ENCODE measurements around the gene BEST1. TPM values are rescaled to one million over a fixed set of nuclear protein-coding genes. Genes with fewer than 3 reads are reported as not detected.

Gene BEST1
- total RNA-seq, 2 donors from 2014 or later: 0.58 to 0.77 TPM

DNA sequence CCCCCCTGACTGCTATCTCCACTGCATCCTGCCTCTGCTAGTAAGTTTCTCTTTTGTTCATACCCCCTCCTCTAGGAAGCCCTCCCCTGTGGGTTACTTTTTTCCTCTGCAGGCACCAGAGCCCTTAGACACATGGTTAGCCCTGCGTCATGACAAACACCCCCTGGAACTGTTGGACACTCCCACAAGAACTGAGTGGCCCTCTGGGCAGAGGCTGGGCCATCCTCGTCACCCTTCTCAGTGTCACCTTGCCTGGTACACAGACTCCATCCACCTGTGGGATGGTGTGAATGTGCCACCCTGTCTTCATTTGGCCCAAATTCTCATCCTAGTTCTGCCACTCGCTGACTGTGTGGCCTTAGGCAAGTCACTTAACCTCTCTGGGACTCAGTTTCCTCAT lies 28.7 kb upstream of the BEST1 start:
- Histone ChIP-seq H3K9ac (ENCODE audit: low read depth in 2 of 2, low read length in 2 of 2) (no peak overlapping the region), H3K27me3 (peaks cover 22% of the 10 kb centered on the region), H3K9me3 (no peaks in the 10 kb centered on the region), H3K4me1 (no peaks in the 10 kb centered on the region), H3K27ac (no peak overlapping the region), H3K36me3 (no peaks in the 10 kb centered on the region), H3K4me3 (no peak overlapping the region)
- intact Hi-C loops (cut with DNase I): no loop called here
- no peak for DNase-seq
- TF ChIP-seq, protein P1, sequence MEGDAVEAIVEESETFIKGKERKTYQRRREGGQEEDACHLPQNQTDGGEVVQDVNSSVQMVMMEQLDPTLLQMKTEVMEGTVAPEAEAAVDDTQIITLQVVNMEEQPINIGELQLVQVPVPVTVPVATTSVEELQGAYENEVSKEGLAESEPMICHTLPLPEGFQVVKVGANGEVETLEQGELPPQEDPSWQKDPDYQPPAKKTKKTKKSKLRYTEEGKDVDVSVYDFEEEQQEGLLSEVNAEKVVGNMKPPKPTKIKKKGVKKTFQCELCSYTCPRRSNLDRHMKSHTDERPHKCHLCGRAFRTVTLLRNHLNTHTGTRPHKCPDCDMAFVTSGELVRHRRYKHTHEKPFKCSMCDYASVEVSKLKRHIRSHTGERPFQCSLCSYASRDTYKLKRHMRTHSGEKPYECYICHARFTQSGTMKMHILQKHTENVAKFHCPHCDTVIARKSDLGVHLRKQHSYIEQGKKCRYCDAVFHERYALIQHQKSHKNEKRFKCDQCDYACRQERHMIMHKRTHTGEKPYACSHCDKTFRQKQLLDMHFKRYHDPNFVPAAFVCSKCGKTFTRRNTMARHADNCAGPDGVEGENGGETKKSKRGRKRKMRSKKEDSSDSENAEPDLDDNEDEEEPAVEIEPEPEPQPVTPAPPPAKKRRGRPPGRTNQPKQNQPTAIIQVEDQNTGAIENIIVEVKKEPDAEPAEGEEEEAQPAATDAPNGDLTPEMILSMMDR (IDR thresholded peaks at IDR 0.05): no peak

DNA sequence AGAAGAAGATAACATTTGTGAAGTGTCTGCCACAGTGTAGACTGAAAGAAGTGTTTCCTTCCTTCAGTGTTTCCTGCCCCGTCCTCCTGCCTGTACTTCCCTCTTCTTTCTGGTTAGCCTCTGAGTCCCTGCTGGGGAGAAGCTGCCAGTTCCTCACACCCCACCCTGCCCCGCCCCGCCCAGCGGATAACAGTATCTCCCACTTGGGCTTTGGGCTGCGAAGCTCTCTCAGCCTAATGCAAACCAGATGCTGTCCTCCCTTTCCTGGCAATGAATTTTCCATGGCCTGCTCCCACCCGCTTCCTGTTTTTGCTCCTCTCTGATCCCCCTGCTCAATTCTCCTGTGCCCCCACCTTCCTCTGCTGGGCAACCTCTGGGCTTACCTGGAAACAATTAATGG lies 27.6 kb upstream of the BEST1 start:
- Histone ChIP-seq H3K27me3 (peaks cover 16% of the 10 kb centered on the region), H3K36me3 (no peaks in the 10 kb centered on the region), H3K27ac (peak overlapping the region; percentile 64), H3K4me1 (no peaks in the 10 kb centered on the region), H3K9me3 (no peaks in the 10 kb centered on the region), H3K4me3 (no peak overlapping the region), H3K9ac (ENCODE audit: low read depth in 2 of 2, low read length in 2 of 2) (no peak overlapping the region)
- TF ChIP-seq, protein P1 (IDR thresholded peaks at IDR 0.05): no peak
- intact Hi-C loops (cut with DNase I): no loop called here
- DNase-seq: peak; percentile 69

DNA sequence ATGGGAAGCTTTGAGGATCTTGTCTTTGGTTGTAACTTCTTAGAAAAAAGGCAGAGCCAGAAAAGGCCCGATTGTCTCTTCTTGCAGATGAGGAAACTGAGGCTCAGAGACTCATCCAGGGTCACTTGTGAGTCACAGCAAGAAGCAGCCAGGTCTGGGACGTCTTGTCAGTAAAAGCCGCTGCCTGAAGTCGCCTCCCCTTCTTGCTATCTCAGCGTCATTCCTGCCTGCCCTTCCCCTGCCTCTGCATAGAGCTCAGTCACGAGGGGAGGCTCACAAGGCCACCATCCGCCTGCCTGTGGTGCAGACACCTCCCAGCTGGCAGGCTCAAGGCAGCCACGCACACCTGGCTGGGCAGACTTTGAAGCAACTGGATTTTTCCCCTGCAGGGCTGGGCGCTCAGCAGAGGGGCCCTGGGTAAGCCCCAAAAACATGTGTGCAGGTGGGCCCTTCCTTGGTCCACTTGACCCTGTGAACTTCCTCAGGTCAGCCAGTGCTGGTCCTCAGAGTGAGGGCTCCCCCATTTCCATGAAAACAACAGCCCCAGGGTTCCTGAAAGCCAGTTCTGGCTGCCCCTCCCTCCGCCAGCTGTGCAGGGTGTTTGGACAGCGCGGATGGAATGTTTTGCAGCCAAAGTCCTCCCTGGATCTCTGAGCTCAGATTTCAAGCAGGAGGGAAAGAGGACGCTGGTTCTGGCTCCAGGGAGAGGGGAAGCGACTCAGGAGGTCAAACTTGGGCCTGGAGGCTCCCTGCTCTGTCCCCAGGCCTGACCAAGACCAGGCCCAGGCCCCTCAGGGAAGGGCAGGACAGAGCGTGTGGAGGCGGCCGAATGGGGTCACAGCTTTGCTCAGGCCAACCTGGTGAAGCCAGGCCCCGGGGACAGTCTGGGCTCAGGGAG lies 26.7 kb upstream of the BEST1 start:
- H3K27ac ChIP-seq: peak overlapping the region; percentile 64
- intact Hi-C loops (cut with DNase I): no loop called here
- TF ChIP-seq, protein P1 (IDR thresholded peaks at IDR 0.05): no peak
- H3K27me3 ChIP-seq: peaks cover 8% of the 10 kb centered on the region
- peak; percentile 61 for DNase-seq
- no peaks in the 10 kb centered on the region for H3K36me3 ChIP-seq
- H3K4me1 ChIP-seq: no peaks in the 10 kb centered on the region
- no peak overlapping the region for H3K4me3 ChIP-seq
- peak overlapping the region in 1 of 2 donors; percentile 47 for H3K9ac ChIP-seq (ENCODE audit: low read depth in 2 of 2, low read length in 2 of 2)
- no peaks in the 10 kb centered on the region for H3K9me3 ChIP-seq

DNA sequence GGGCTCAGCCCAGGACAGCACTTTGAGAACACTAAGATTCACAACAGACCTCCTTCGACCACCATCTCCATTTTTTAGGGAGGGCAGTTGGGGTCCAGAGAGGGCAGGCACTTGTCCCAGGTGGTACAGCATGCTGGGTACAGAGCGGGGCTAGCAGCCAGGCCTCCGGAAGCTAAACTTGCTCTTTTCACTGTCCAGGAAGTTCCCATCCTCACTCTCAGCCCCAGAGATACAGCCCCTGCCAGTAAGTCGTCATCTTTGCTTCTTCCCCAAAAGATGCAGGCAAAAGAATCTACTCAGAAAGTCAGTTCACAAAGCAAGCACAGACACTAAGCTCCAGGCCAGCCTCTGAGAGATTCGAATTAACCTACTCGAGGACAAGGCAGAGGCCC lies 26.1 kb upstream of the BEST1 start:
- no peaks in the 10 kb centered on the region for H3K36me3 ChIP-seq
- DNase-seq: no peak
- no peak overlapping the region for H3K4me3 ChIP-seq
- TF ChIP-seq, protein P1 (IDR thresholded peaks at IDR 0.05): no peak
- intact Hi-C loops (cut with DNase I): no loop called here
- H3K27me3 ChIP-seq: peaks cover 5% of the 10 kb centered on the region
- H3K9ac ChIP-seq (ENCODE audit: low read depth in 2 of 2, low read length in 2 of 2): no peak overlapping the region
- no peaks in the 10 kb centered on the region for H3K9me3 ChIP-seq
- H3K27ac ChIP-seq: peak overlapping the region; percentile 64
- no peaks in the 10 kb centered on the region for H3K4me1 ChIP-seq

DNA sequence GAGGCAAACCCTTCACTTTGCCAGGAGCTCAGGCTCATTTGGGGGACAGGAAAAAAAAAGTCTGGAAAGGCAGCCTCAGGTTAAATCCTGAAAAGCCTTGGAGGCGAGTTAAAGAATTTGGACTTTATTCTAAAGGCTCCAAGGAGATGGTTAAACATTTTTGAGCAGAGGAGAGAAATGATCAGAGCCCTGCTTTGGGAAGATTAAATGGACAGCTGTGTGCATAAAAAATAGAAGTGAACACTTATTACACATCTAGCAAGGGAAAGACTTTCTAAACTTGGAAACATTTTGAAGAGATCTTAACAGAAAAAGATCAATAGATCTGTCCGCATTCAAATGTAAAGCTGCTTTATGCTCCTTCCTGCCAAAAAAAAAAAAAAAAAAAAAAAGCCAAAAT lies 24.4 kb upstream of the BEST1 start:
- H3K27me3 ChIP-seq: no peaks in the 10 kb centered on the region
- no peak for DNase-seq
- intact Hi-C loops (cut with DNase I): no loop called here
- H3K36me3 ChIP-seq: no peaks in the 10 kb centered on the region
- TF ChIP-seq, protein P1 (IDR thresholded peaks at IDR 0.05): no peak
- H3K4me3 ChIP-seq: no peak overlapping the region
- no peak overlapping the region for H3K27ac ChIP-seq
- H3K9ac ChIP-seq (ENCODE audit: low read depth in 2 of 2, low read length in 2 of 2): no peak overlapping the region
- H3K9me3 ChIP-seq: no peaks in the 10 kb centered on the region
- no peaks in the 10 kb centered on the region for H3K4me1 ChIP-seq

Measured in colonic mucosa (tissue), 4 donors.